Measurements from ENCODE around the gene LILRA2. TPM values are rescaled to one million over a fixed set of nuclear protein-coding genes. Genes with fewer than 3 reads are reported as not detected.

LILRA2 gene
- total and polyA plus RNA-seq, 2 of the 8 experiments (the other 6 are each of a cell fraction or from before 2014, with no cell fraction given): not detected

- TF ChIP-seq CTCF (IDR thresholded peaks at IDR 0.05; ENCODE audit: control extremely low read depth in 1 of 3, insufficient read depth in 1 of 3, low read depth in 1 of 3, low read length in 3 of 3) (no peak), JUN (IDR thresholded peaks at IDR 0.05; ENCODE audit: low read depth, low read length) (no peak)
These were observed 39.4 kb upstream of the LILRA2 start (continued) for GRCh38 chr19:54534156-54534555.

Measured in H1 (cell line).